Measurements from ENCODE around the gene RGPD8.

DNA sequence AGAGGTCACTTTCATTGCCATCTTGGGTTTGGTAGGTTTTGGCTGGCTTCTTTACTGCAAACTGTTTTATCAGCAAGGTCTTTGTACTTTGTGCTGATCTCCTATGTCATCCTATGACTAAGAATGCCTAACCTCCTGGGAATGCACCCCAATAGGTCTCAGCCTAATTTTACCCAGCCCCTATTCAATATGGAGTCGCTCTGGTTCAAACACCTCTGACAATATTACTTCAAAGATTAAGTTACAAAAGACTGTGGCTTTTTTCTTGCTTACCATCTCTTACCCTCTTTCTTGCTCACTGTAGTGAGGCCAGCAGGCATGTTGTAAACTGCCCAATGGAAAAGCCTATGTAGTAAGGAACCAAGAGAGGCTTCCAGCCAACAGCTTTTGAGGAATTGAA, 17.9 kb upstream of the RGPD8 start:
- TF ChIP-seq CTCF (IDR thresholded peaks at IDR 0.05) = no peak
- TF ChIP-seq ZNF232 (CRISPR knock-in tag; IDR thresholded peaks at IDR 0.05) = no peak
- TF ChIP-seq E2F1 (CRISPR knock-in tag; IDR thresholded peaks at IDR 0.05) = no peak
- TF ChIP-seq ATF2 (CRISPR knock-in tag; IDR thresholded peaks at IDR 0.05; ENCODE audit: borderline replicate concordance, low read depth) = no peak
- TF ChIP-seq RELA (CRISPR knock-in tag; IDR thresholded peaks at IDR 0.05; ENCODE audit: borderline replicate concordance) = no peak
- TF ChIP-seq, protein P1, sequence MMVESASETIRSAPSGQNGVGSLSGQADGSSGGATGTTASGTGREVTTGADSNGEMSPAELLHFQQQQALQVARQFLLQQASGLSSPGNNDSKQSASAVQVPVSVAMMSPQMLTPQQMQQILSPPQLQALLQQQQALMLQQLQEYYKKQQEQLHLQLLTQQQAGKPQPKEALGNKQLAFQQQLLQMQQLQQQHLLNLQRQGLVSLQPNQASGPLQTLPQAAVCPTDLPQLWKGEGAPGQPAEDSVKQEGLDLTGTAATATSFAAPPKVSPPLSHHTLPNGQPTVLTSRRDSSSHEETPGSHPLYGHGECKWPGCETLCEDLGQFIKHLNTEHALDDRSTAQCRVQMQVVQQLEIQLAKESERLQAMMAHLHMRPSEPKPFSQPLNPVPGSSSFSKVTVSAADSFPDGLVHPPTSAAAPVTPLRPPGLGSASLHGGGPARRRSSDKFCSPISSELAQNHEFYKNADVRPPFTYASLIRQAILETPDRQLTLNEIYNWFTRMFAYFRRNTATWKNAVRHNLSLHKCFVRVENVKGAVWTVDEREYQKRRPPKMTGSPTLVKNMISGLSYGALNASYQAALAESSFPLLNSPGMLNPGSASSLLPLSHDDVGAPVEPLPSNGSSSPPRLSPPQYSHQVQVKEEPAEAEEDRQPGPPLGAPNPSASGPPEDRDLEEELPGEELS (CRISPR knock-in tag; IDR thresholded peaks at IDR 0.05) = no peak
- TF ChIP-seq ZSCAN18 (CRISPR knock-in tag; IDR thresholded peaks at IDR 0.05) = no peak
- TF ChIP-seq ATF3 (CRISPR knock-in tag; conservative IDR thresholded peaks at IDR 0.05) = no peak
- TF ChIP-seq FOXJ3 (CRISPR knock-in tag; IDR thresholded peaks at IDR 0.05; ENCODE audit: borderline replicate concordance) = no peak
- TF ChIP-seq MAX (CRISPR knock-in tag; IDR thresholded peaks at IDR 0.05) = no peak

Data from WTC11 (cell line).